Right cardiac atrium (tissue), 5 donors: Measurements from ENCODE around the gene FGFBP2. TPM values are rescaled to one million over a fixed set of nuclear protein-coding genes. Genes with fewer than 3 reads are reported as not detected.
"Not testable (repeated sequence)": the region's sequence is repeated elsewhere in the genome, so short reads cannot be mapped to it uniquely, and the experiment has no call there.

Experiments used
- ATAC-seq, 2 donors: fragments of 200-7000 bp; cut with Tn5 transposase; one replicate each; pipeline versions ENCODE4 v1.8.0 to v1.9.1; 2020; ENCODE audit warnings: moderate library complexity in 2 of 2, mild to moderate bottlenecking in 1 of 2
- DNase-seq, 3 donors: peaks; one replicate each; pipeline ENCODE4 v3.0.0-alpha.2; 2020
- H3K27ac ChIP-seq: one replicate; pipeline ENCODE4 v1.5.1; 2013; ENCODE audit warnings: mild to moderate bottlenecking, low read length, control low read depth, moderate library complexity
- H3K27me3 ChIP-seq: one replicate; pipeline ENCODE4 v1.6.1; 2013; ENCODE audit not compliant: control insufficient read depth, insufficient read depth
- H3K4me1 ChIP-seq: one replicate; pipeline ENCODE4 v1.6.1; 2013; ENCODE audit warnings: low read length; ENCODE audit not compliant: control insufficient read depth, insufficient read depth
- H3K4me3 ChIP-seq: one replicate; pipeline ENCODE4 v1.5.1; 2013; ENCODE audit warnings: low read length, control low read depth
- H3K9me3 ChIP-seq: one replicate; pipeline ENCODE4 v1.6.1; 2013; ENCODE audit warnings: low read length; ENCODE audit not compliant: control insufficient read depth
- WGBS: extraction: QIAGEN DNeasy Blood & Tissue Kit; methylation state at CpG from one replicate; pipeline ENCODE4 v1.1.7; 2013; 5-methylcytosine and 5-hydroxymethylcytosine counted together
- intact Hi-C, 4 donors: fragments of 100-400 bp; cut with DNase I; formaldehyde crosslinking; loops; one replicate each; pipeline versions ENCODE4 v1.11.0 to v1.14.0; 2022 to 2023
- polyA plus RNA-seq: library from polyadenylated mRNA; stranded (reverse); fragments of 200-250 nt; gene quantifications from one replicate; pipeline ENCODE4 v1.2.3, GENCODE V29; 2013
- total RNA-seq, 4 donors: library from RNA; stranded (reverse); fragmentation: NEBNext Ultra II Directional; extraction: Animal tissue kit (Norgen Biotek cat#: 25700); gene quantifications; one replicate each; pipeline ENCODE4 v1.2.1, GENCODE V29; 2021
- donor health status: healthy with polysubstance abuse.
- donor health status: DM: no; HTN: yes; CAD: no.
- donor health status: DM: no; HTN: no; CAD: no.
- donor health status: DM: no; HTN: yes; CAD: no; lungs with severe emphysema.
- donor health status: DM: yes; HTN: yes; CAD: no.

The FGFBP2 gene
- total and polyA plus RNA-seq, 5 donors: 4.0 to 20.7 (median 6.3) TPM

DNA sequence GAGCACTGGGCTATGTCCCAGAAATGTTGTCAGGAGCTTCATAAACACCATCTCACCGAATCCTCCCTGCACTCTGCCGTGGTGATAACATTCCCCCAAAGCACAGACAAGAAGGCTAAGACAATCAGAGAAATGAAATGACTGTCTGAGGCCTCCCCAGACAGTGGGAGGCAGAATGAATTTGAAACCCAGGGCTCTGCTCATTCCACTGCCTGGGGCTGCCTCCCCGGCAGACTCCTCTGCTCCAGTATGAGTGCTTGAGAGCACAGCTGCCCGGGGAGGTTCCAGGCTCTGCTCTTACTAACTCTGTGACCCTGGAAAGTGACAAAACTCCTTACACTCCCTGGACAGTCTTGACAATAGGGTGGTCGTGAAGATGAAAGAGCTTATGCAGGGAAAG, 34.1 kb downstream of the FGFBP2 start:
- Histone ChIP-seq H3K27me3 (no peaks in the 10 kb centered on the region), H3K27ac (no peak overlapping the region), H3K4me3 (no peak overlapping the region), H3K9me3 (no peaks in the 10 kb centered on the region), H3K4me1 (no peaks in the 10 kb centered on the region)
- ATAC-seq (no peak), DNase-seq (no peak)
- intact Hi-C loops: no loop called here
- WGBS: 54% methylated on average over 5 of the region's 5 CpGs

DNA sequence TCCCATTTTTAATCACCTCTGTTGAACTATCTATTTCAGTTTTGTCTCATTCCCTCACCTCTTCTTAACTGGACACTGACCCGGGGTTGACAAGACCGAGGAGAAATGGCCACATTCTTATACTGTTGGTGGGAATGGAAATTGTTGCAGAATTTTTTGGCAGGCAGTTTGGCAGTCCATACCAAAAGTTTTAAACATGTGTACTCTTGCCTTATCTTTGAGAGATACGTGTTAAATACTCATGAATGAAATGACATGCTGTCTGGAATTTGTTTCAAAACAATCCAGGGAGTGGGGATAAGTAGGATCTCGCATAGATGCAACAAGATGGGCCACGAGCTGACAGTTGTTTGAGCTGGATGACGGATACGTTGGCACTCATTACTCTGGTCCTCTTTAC, 36.5 kb downstream of the FGFBP2 start:
- intact Hi-C loops: no loop called here
- Histone ChIP-seq H3K4me3 (no peak overlapping the region), H3K27me3 (no peaks in the 10 kb centered on the region), H3K4me1 (no peaks in the 10 kb centered on the region), H3K9me3 (no peaks in the 10 kb centered on the region), H3K27ac (no peak overlapping the region)
- peak; percentile 56 to 62 for ATAC-seq
- DNase-seq: no peak
- WGBS: 48% methylated on average over 7 of the region's 7 CpGs

DNA sequence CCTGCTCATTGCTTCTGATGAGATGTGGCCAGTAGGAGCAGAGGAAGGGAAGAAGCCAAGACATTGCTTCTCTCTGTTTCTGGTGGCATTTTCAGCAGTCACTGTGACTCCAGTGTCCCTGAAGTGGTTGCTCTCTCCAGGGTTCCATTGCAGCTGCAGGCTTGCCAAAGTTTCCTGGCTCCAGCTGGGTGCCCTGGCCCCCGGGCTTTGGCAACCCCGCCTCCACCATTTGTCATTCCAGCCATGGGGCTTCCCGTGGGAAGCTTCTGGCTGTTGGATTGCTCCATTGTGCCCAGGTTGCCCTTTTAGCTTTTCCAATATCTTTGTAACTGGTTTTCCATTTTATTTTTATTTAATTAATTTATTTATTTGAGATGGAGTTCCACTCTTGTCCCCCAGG, 37.1 kb downstream of the FGFBP2 start:
- ATAC-seq (no peak), DNase-seq (peak; percentile 30 to 58 (median 50))
- Histone ChIP-seq H3K4me1 (no peaks in the 10 kb centered on the region), H3K9me3 (no peaks in the 10 kb centered on the region), H3K4me3 (no peak overlapping the region), H3K27ac (no peak overlapping the region), H3K27me3 (no peaks in the 10 kb centered on the region)
- intact Hi-C loops: no loop called here
- WGBS: 64% methylated on average over 3 of the region's 3 CpGs

DNA sequence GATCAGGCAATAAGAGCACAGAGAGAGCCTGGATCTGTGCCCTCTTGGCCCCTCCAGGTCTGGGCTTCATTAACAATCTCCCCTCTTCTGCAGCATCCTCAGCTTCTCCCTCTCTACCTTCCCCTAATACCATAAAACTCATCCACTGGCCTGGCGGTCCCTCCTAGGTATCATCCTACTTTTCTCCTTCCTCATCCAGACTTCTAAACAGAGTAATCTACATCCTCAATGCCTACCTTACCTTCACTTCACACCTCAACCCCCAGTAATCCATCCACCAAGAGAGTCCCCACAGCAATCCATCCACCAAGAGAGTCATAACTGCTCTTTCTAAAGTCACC, 41.4 kb downstream of the FGFBP2 start:
- intact Hi-C loops: no loop called here
- H3K27ac ChIP-seq: no peak overlapping the region
- ATAC-seq (no peak), DNase-seq (no peak)
- H3K4me3 ChIP-seq: no peak overlapping the region
- no peaks in the 10 kb centered on the region for H3K9me3 ChIP-seq
- no peaks in the 10 kb centered on the region for H3K27me3 ChIP-seq
- H3K4me1 ChIP-seq: no peaks in the 10 kb centered on the region
- 94% methylated on average over 1 of the region's 1 CpG for WGBS

DNA sequence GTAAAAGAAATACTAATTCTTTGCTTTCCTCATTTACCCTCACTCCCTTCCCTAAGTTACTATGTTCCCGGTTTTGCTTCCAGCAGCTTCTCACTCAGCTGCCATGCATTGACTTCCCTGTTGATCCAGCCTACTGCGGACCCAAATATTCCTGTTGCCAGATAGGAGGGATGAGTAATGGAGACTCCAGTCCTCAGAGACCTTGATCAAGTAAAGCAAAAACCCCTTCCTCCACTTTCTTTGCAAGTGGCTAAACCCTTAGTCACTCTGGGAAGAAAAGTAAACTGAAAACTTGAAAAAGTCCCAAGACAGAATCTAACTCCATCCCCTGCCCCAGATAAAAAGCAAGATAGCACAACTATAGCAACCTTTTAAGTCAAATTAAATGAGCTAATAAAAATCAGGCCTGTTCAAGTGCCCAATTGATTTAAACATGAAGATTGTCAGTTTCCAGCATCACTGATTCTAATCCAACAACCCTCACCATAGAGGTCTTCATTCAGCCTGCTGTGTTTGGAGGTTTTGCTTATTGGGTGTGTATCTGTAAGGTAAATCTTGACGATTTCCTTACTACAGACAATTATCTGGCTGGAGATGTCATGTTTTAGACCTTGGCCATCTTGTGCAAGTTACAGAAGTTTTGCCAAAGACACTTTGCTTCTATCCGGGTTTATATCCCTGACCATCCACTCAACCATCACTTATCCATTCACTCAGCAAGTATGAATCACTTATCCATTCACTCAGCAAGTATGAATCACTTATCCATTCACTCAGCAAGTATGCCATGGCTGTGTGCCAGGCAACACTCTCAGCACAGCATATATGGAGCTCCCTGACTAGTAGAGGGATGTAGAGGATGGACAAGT, 42.0 kb downstream of the FGFBP2 start:
- intact Hi-C loops: no loop called here
- peak; percentile 66 to 91 for ATAC-seq
- no peaks in the 10 kb centered on the region for H3K27me3 ChIP-seq

DNA sequence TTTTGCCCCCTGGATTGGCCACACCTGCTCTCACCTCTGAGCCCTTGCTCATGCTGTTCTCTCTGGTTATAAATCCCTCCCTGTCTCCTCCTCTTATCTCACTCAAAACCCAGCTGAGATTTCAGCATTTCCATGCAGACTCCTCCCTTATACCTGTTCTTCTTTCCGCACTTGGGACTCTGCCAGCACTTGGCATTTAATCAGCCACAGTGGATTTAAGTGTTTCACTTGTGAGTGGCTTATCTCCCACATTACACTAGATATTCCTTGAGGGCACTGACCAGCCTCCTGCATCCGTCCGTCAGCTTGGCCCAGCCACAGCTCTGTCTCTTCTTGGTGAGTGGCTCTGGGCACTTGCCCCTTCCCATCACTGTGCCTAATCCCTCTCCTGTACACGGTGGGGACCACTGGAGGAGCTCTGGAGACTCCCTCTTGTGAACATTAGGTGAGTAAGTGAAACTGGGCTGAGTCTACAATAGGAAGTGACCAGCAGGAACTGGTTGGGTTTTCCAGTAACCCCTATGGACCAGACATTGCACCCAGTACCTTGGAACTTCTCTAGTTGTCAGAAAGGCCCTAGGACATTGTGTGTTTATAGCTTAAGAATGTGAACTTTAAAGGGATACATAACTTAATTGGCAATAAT, 44.4 kb downstream of the FGFBP2 start:
- WGBS: 36% methylated on average over 4 of the region's 4 CpGs
- no peaks in the 10 kb centered on the region for H3K27me3 ChIP-seq
- H3K27ac ChIP-seq: no peak overlapping the region
- H3K9me3 ChIP-seq: no peaks in the 10 kb centered on the region
- intact Hi-C loops: no loop called here
- no peaks in the 10 kb centered on the region for H3K4me1 ChIP-seq
- ATAC-seq (peak in 1 of 2 donors; percentile 14), DNase-seq (no peak)
- no peak overlapping the region for H3K4me3 ChIP-seq

More for the DNA sequence above, 42.0 kb downstream of the FGFBP2 start:
- no peaks in the 10 kb centered on the region for H3K9me3 ChIP-seq
- 39% methylated on average over 4 of the region's 4 CpGs for WGBS
- no peak overlapping the region for H3K4me3 ChIP-seq
- peak; percentile 73 to 88 (median 78) for DNase-seq
- H3K4me1 ChIP-seq: no peaks in the 10 kb centered on the region
- no peak overlapping the region for H3K27ac ChIP-seq

DNA sequence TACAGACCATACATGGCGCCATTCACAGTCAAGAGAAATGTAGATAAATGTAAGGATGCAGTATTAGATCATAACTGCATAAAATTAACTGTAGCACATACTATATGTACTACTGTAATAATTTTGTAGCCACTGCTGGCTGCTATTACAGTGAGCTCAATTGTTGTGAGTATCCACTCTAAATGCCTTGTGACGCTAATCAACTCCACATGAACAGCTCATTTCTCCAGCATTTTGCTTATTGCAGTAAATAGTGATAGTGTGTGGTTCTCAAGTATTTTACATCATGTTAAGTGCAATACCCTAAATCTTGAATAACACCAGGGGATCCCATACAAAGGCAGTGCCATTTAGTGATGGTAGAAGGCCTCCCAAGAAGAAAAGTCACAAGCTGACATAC, 45.7 kb downstream of the FGFBP2 start:
- WGBS: 85% methylated on average over 2 of the region's 2 CpGs
- ATAC-seq (no peak), DNase-seq (no peak)
- Histone ChIP-seq H3K9me3 (no peaks in the 10 kb centered on the region), H3K27me3 (no peaks in the 10 kb centered on the region), H3K27ac (no peak overlapping the region), H3K4me3 (no peak overlapping the region), H3K4me1 (no peaks in the 10 kb centered on the region)
- intact Hi-C loops: no loop called here

DNA sequence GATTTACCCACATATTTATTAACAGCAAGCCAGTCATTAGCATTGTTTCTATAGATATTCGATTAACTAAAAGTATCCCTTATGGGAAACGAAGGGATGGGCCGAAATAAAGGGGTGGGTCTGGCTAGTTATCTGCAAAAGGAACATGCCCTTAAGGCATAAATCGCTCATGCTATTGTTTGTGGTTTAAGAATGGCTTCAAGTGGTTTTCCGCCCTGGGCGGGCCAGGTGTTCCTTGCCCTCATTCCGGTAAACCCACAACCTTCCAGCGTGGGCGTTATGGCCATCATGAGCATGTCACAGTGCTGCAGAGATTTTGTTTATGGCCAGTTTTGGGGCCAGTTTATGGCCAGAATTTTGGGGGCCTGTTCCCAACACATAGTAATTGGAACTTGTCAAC, 46.6 kb downstream of the FGFBP2 start:
- H3K4me1 ChIP-seq, H3K27me3 ChIP-seq, H3K4me3 ChIP-seq, DNase-seq, H3K27ac ChIP-seq, H3K9me3 ChIP-seq, intact Hi-C loops, ATAC-seq: not testable (repeated sequence)
- WGBS: 93% methylated on average over 9 of the region's 9 CpGs

DNA sequence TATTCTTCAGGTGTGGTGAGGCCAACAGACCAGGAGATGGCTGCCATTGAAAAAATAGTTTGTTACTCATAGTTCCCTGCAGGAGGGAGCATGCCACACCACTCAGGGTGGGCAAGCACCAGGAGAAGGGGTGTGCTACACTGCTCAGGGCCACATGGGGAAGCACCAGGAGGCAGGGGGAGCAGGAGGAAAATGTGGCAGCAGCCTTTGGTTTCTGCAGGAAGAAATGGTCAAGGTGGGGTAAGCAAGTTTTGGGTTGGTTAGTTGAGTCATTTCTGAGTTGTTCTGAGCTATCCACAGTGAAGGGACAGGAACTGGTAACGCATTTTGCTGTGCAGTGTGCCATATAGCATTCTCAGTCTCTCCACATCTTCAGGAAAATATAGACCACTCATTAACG, 48.2 kb downstream of the FGFBP2 start:
- 87% methylated on average over 2 of the region's 2 CpGs for WGBS
- Histone ChIP-seq H3K27me3 (no peaks in the 10 kb centered on the region), H3K4me1 (no peaks in the 10 kb centered on the region), H3K27ac (no peak overlapping the region), H3K9me3 (no peaks in the 10 kb centered on the region), H3K4me3 (no peak overlapping the region)
- DNase-seq (no peak), ATAC-seq (no peak)
- intact Hi-C loops: no loop called here

DNA sequence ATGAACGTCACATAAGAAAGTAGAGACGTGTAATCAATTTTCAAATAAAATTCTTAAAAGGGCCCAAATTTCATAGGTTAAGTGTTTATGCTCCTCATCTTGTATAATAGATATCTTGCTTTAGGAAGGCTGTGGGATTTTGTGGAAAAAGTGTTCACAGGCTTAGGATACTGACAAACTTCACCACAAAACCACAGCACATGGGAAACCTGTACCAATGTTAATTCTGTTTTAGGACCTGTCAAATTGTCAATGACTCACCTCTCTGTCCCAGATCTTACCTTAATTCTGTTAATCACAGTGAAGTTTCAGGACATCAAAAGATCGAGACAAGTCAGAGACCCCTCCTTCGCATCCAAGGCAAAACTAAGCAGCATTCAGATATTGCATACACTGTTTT, 48.7 kb downstream of the FGFBP2 start:
- Histone ChIP-seq H3K27me3 (no peaks in the 10 kb centered on the region), H3K4me3 (no peak overlapping the region), H3K9me3 (no peaks in the 10 kb centered on the region), H3K4me1 (no peaks in the 10 kb centered on the region), H3K27ac (no peak overlapping the region)
- no peak for ATAC-seq
- WGBS: 95% methylated on average over 4 of the region's 4 CpGs
- DNase-seq: no peak
- intact Hi-C loops: no loop called here

DNA sequence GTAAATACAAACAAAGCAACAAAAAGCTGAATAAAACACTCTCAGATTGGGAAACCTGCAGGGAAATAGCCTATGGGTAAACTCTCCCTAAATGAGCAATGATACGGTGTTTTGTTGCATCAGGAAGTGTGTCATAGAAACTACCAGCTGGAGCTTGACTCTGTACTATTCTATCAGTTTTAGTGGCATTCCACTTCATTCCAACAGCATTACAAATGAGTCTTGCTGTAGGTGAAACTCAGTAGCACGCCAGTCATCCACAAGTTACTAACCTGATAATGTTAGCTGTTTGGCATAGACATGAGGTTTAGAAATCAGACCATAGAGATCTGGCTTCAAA, 49.4 kb downstream of the FGFBP2 start:
- Histone ChIP-seq H3K4me3 (no peak overlapping the region), H3K27me3 (no peaks in the 10 kb centered on the region), H3K27ac (no peak overlapping the region), H3K4me1 (no peaks in the 10 kb centered on the region), H3K9me3 (no peaks in the 10 kb centered on the region)
- intact Hi-C loops: no loop called here
- no peak for ATAC-seq
- WGBS: 40% methylated on average over 2 of the region's 2 CpGs
- DNase-seq: no peak
